K562 treated with DMSO at 1 percent for 4 hours (cell line): Measurements from ENCODE around the gene PROSER3. TPM values are rescaled to one million over a fixed set of nuclear protein-coding genes. Genes with fewer than 3 reads are reported as not detected.

Experiments
- total RNA-seq: library from RNA; unstranded; fragments of 300-600 nt; gene quantifications from 2 replicates; pipeline ENCODE4 v1.2.3, GENCODE V29; 2022; ENCODE audit not compliant: insufficient read depth

Gene PROSER3
- 12.2 and 14.9 TPM in 2 replicates for total RNA-seq

DNA sequence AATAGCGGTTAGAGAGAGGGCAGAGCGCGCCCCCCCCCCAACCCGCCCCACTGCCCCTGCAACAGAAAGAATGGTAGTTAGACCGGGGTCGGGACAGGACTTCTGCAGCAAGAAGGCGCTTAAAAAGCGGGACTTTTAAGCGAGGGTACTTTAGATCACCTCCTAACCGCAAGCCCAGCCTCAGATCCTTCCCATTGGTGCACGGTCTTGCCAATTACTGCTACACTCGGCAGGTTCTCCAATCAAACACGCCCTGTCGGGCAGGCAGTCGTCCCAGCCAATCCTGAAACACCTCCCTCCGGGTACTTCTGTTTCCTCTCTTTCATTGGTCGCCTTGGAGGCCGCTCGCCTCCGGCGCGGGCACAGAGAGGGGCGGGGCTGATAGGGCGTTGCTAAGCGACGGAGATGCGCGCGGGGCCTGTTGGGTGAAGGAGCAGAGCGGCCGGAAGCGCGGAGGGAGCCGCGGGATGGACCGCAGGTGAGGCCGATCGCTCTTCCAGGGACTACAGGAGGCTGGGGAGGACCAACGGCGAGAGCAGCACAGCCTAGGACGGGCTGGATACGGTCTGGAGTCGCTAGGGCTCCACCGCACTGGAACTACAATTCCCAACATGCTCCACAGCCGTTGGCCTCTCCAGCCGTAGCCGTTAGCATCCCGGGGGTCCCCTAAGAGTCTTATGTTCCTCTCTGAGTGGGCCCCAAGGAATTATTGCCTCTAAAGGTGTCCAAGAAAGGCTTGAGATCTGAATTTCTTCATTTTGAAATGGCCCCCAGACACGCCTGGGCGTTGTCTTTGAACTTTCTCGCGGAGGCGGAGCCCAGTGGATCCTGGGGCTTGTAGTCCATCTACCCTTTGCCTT, at the start of gene PROSER3:
TSS of gene PROSER3 (plus strand) at position 428 of the 860 bp plus-strand sequence. CDS start at position 468, 40 bp downstream.

GRCh38 chr19:35717665-35718344, 40.2 kb upstream of the PROSER3 start, which contains the start of gene KMT2B:
TSS of gene KMT2B (plus strand) at chr19:35718003. CDS start at chr19:35718019, 16 bp downstream.

DNA sequence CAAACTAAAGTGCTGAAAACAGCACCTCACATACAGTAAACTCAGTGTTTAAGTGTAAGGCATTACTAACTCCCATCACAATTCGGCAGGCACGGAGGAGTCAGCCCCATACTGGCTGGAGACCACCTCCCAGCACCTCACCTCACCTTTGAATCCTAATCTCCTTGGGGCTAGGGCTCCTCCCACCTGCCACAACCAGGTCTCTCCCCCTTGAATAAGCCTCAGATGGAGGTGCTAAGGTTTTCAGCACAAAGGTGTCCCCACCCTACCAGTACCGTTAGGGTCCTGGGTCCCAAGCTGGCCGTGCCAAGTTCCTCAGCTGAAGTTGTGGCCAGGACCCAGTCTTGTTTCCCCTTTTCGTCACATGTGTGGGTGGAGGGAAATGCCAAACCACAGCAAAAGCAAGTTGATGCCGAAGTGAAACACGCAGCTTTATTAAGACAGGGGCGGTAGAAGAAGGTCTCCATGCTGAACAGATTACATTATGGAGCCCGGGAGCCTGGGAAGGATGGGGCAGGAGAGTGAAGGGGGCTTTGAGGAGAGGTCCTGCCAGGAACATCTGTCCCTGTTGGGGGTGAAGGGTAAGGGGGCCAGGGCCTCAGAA, 15.8 kb upstream of the PROSER3 start, which contains the start of gene IGFLR1:
TSS of gene IGFLR1 (minus strand) at position 332 of the 604 bp plus-strand sequence. CDS start 1,272 bp downstream, outside the sequence.

GRCh38 chr19:35745328-35746086, 12.5 kb upstream of the PROSER3 start, which contains the start of the genes PSENEN and U2AF1L4:
TSS of gene PSENEN (plus strand) at chr19:35745651. CDS start at chr19:35745931, 280 bp downstream.
TSS of gene U2AF1L4 (minus strand) at chr19:35745418. CDS start at chr19:35745391, 27 bp downstream.

GRCh38 chr19:35748106-35749020, 9.6 kb upstream of the PROSER3 start, which contains the start of gene LIN37:
TSS of gene LIN37 (plus strand) at chr19:35748576. CDS start at chr19:35748725, 149 bp downstream.

GRCh38 chr19:35756377-35757230, 1.4 kb upstream of the PROSER3 start, which contains the start of gene HSPB6:
TSS of gene HSPB6 (minus strand) at chr19:35757029. CDS start at chr19:35757008, 21 bp downstream.

GRCh38 chr19:35775298-35776101, 17.5 kb downstream of the PROSER3 start, which contains the start of gene ARHGAP33:
TSS of gene ARHGAP33 (plus strand) at chr19:35775564. CDS start at chr19:35775659, 95 bp downstream.

GRCh38 chr19:35812220-35813042, 54.5 kb downstream of the PROSER3 start, which contains the start of gene PRODH2:
TSS of gene PRODH2 (minus strand) at chr19:35812845. CDS start at chr19:35812805, 40 bp downstream.

Other genes with a start within 250 kb of the PROSER3 start
- gene DMKN, start 244.5 kb upstream of the PROSER3 start, total RNA-seq: not detected in 2 replicates
- gene SBSN, start 229.9 kb upstream of the PROSER3 start, total RNA-seq: not detected in 2 replicates
- gene GAPDHS, start 224.7 kb upstream of the PROSER3 start, total RNA-seq: not detected in 2 replicates
- 120 and 136 TPM in 2 replicates for gene TMEM147, start 212.6 kb upstream of the PROSER3 start, total RNA-seq
- not detected in 2 replicates for gene ATP4A, start 194.5 kb upstream of the PROSER3 start, total RNA-seq
- gene PMIS2, start 172.0 kb upstream of the PROSER3 start, total RNA-seq: not detected in 2 replicates
- 21.1 and 22.2 TPM in 2 replicates for gene HAUS5, start 145.4 kb upstream of the PROSER3 start, total RNA-seq
- 186 and 211 TPM in 2 replicates for gene RBM42, start 129.1 kb upstream of the PROSER3 start, total RNA-seq
- gene ETV2, start 116.4 kb upstream of the PROSER3 start, total RNA-seq: not detected in 2 replicates
- 1,092 TPM in 2 replicates for gene COX6B1, start 109.9 kb upstream of the PROSER3 start, total RNA-seq
- not detected in 2 replicates for gene UPK1A, start 91.7 kb upstream of the PROSER3 start, total RNA-seq
- gene ZBTB32, start 53.6 kb upstream of the PROSER3 start, total RNA-seq: not detected in 2 replicates
- 21.9 and 25.7 TPM in 2 replicates for gene KMT2B, start 40.2 kb upstream of the PROSER3 start, total RNA-seq
- gene IGFLR1, start 15.7 kb upstream of the PROSER3 start, total RNA-seq: 6.4 and 16.4 TPM in 2 replicates
- 4.8 and 6.9 TPM in 2 replicates for gene U2AF1L4, start 12.8 kb upstream of the PROSER3 start, total RNA-seq
- gene PSENEN, start 12.5 kb upstream of the PROSER3 start, total RNA-seq: 34.5 and 42.2 TPM in 2 replicates
- 12.4 and 14.7 TPM in 2 replicates for gene LIN37, start 9.6 kb upstream of the PROSER3 start, total RNA-seq
- 0.99 and 1.4 TPM in 2 replicates for gene HSPB6, start 1.1 kb upstream of the PROSER3 start, total RNA-seq
- gene ARHGAP33, start 17.4 kb downstream of the PROSER3 start, total RNA-seq: 1.3 and 3.2 TPM in 2 replicates
- gene PRODH2, start 54.7 kb downstream of the PROSER3 start, total RNA-seq: not detected in 2 replicates
- 1.1 and 3.5 TPM in 2 replicates for gene NPHS1, start 94.3 kb downstream of the PROSER3 start, total RNA-seq
- gene KIRREL2, start 98.7 kb downstream of the PROSER3 start, total RNA-seq: not detected in 2 replicates
- gene APLP1, start 110.4 kb downstream of the PROSER3 start, total RNA-seq: 5.0 and 7.4 TPM in 2 replicates
- 4.9 and 8.8 TPM in 2 replicates for gene NFKBID, start 142.4 kb downstream of the PROSER3 start, total RNA-seq
- gene HCST, start 144.4 kb downstream of the PROSER3 start, total RNA-seq: not detected in 2 replicates
- gene TYROBP, start 150.1 kb downstream of the PROSER3 start, total RNA-seq: 24.4 and 27.1 TPM in 2 replicates
- gene LRFN3, start 178.2 kb downstream of the PROSER3 start, total RNA-seq: 0.24 TPM in 1 of 2 replicates, not detected in the other
- 44.2 and 61.7 TPM in 2 replicates for gene SDHAF1, start 237.0 kb downstream of the PROSER3 start, total RNA-seq